Parathyroid adenoma (tissue), 2 donors: ENCODE measurements around the gene PNMA8C.

Experiments
- H2AFZ ChIP-seq: fragments of 300-600 bp; sonication (generic); one replicate; pipeline ENCODE4 v1.7.0; 2017; ENCODE audit warnings: antibody characterized with exemption, mild to moderate bottlenecking
- H3K27ac ChIP-seq: fragments of 300-600 bp; sonication (generic); one replicate; pipeline ENCODE4 v1.7.0; 2017
- H3K27me3 ChIP-seq: fragments of 300-600 bp; sonication (generic); one replicate; pipeline ENCODE4 v1.7.0; 2017; ENCODE audit warnings: low read length; ENCODE audit not compliant: control insufficient read depth, insufficient read depth
- H3K36me3 ChIP-seq: fragments of 300-600 bp; sonication (generic); one replicate; pipeline ENCODE4 v1.7.0; 2017; ENCODE audit warnings: low read length; ENCODE audit not compliant: control insufficient read depth, insufficient read depth
- H3K4me1 ChIP-seq: fragments of 300-600 bp; sonication (generic); one replicate; pipeline ENCODE4 v1.7.0; 2017; ENCODE audit warnings: control low read depth
- H3K4me2 ChIP-seq: fragments of 300-600 bp; sonication (generic); one replicate; pipeline ENCODE4 v1.7.0; 2017; ENCODE audit warnings: low read length
- H3K4me3 ChIP-seq: fragments of 300-600 bp; sonication (generic); one replicate; pipeline ENCODE4 v1.7.0; 2017; ENCODE audit warnings: low read depth, low read length
- H3K79me2 ChIP-seq: fragments of 300-600 bp; sonication (generic); one replicate; pipeline ENCODE4 v1.7.0; 2017; ENCODE audit warnings: control low read depth
- H3K9ac ChIP-seq: fragments of 300-600 bp; sonication (generic); one replicate; pipeline ENCODE4 v1.7.0; 2017; ENCODE audit warnings: mild to moderate bottlenecking
- H3K9me3 ChIP-seq: fragments of 300-600 bp; sonication (generic); one replicate; pipeline ENCODE4 v1.7.0; 2017; ENCODE audit warnings: low read length; ENCODE audit not compliant: control insufficient read depth
- TF ChIP-seq, protein P1 (sequence below): fragments of 300-600 bp; sonication (generic); IDR thresholded peaks from one replicate; pipeline ENCODE4 v1.7.0; 2017; ENCODE audit warnings: antibody characterized with exemption, mild to moderate bottlenecking
- donor health status: primary hyperparathyroidism.

PNMA8C gene

DNA sequence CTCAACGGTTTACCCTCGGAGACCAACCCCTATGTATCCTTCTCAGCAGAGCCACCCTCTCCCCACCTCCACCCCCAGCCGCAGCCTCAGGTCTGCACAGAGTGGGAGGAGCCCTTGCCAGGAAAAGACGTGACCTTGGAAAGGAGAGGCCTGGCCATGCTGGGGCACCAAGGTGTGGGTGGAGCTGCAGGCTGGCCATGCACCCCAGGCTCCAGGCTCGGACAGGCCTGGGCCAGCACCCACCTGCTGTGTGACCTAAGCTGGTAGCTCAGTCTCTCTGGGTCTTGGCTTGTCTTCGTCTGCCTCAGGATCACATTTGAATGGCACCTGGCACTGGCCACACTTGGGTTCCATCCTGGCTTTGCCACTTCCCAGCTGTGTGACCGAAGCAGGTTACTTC is 44.9 kb downstream of the PNMA8C start:
- Histone ChIP-seq H3K4me2 (no peak overlapping the region), H3K4me3 (no peak overlapping the region), H3K79me2 (peaks cover 13% of the 10 kb centered on the region), H3K9me3 (no peaks in the 10 kb centered on the region), H3K9ac (no peak overlapping the region), H2AFZ (no peak overlapping the region), H3K4me1 (no peaks in the 10 kb centered on the region), H3K27me3 (no peaks in the 10 kb centered on the region), H3K36me3 (no peaks in the 10 kb centered on the region), H3K27ac (no peak overlapping the region)
- TF ChIP-seq, protein P1, sequence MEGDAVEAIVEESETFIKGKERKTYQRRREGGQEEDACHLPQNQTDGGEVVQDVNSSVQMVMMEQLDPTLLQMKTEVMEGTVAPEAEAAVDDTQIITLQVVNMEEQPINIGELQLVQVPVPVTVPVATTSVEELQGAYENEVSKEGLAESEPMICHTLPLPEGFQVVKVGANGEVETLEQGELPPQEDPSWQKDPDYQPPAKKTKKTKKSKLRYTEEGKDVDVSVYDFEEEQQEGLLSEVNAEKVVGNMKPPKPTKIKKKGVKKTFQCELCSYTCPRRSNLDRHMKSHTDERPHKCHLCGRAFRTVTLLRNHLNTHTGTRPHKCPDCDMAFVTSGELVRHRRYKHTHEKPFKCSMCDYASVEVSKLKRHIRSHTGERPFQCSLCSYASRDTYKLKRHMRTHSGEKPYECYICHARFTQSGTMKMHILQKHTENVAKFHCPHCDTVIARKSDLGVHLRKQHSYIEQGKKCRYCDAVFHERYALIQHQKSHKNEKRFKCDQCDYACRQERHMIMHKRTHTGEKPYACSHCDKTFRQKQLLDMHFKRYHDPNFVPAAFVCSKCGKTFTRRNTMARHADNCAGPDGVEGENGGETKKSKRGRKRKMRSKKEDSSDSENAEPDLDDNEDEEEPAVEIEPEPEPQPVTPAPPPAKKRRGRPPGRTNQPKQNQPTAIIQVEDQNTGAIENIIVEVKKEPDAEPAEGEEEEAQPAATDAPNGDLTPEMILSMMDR, result no peak

DNA sequence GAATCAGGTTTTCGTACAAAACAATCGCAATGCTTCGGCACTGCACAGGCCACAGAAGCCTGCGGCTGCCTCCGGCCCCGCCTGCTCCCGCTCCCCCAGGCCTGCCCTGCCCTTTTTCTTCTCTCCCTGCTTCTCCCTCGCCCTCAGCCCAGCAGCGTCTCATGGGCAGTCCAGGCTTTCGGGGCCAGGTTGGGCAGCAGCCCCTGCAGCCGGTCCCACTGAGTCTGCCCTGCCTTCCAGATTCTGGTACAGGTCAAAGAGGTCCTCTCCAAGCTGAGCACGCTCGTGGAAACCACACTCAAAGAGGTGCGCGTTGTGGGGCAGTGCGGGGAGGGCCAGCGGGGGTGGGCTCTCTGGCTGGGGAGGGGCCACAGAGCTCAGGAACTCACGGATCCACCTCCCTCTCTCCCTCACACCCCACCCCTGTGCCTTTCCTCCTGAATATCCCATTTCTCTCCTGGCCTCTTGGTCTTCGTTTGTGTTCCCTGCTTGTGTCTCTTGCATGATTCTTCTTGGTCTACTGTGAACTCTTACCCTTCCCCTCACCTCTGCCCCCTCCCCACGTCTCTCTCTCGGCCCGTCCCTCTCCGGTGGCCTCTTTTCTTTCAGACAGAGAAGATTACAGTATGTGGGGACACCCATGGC is 45.4 kb downstream of the PNMA8C start:
- Histone ChIP-seq H3K27me3 (no peaks in the 10 kb centered on the region), H3K9me3 (no peaks in the 10 kb centered on the region), H3K4me1 (no peaks in the 10 kb centered on the region), H2AFZ (no peak overlapping the region), H3K4me3 (no peak overlapping the region), H3K27ac (no peak overlapping the region), H3K36me3 (no peaks in the 10 kb centered on the region), H3K9ac (no peak overlapping the region), H3K79me2 (peaks cover 13% of the 10 kb centered on the region), H3K4me2 (no peak overlapping the region)
- TF ChIP-seq, protein P1, result no peak

DNA sequence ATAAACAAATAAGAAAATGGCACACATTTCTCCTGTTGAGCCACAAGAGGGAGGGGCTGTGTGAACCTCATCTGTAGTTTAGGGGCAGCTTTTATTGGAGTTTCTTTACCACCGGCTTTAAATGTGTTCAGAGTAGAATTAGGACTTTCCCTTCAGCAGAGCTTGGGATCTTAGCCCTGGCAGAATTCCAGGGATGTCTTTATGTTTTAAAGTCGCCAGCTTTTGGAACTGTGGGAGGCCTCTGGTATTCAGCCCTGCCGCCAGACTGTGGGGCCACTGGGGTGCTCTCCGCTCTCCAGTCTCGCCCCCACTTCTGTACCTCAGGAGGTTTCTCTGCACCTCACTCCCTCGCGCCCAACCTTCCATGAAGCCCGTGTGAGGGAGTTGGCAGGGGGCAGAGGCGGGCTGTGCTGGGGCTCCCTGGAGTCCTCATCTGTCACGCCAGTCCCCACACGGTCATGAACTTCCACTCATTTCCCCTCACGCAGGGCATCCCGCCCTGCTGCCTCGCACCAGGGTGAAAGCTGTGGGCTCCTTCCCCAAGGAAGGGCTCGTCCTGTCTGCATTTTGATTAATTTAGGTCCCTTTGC is 46.9 kb downstream of the PNMA8C start:
- H3K27me3 ChIP-seq, result no peaks in the 10 kb centered on the region
- TF ChIP-seq, protein P1, result no peak
- H3K36me3 ChIP-seq, result no peaks in the 10 kb centered on the region
- H2AFZ ChIP-seq, result no peak overlapping the region
- H3K9ac ChIP-seq, result no peak overlapping the region
- H3K4me2 ChIP-seq, result no peak overlapping the region
- H3K27ac ChIP-seq, result no peak overlapping the region
- H3K4me3 ChIP-seq, result no peak overlapping the region
- H3K79me2 ChIP-seq, result peaks cover 13% of the 10 kb centered on the region
- no peaks in the 10 kb centered on the region for H3K9me3 ChIP-seq
- H3K4me1 ChIP-seq, result no peaks in the 10 kb centered on the region

DNA sequence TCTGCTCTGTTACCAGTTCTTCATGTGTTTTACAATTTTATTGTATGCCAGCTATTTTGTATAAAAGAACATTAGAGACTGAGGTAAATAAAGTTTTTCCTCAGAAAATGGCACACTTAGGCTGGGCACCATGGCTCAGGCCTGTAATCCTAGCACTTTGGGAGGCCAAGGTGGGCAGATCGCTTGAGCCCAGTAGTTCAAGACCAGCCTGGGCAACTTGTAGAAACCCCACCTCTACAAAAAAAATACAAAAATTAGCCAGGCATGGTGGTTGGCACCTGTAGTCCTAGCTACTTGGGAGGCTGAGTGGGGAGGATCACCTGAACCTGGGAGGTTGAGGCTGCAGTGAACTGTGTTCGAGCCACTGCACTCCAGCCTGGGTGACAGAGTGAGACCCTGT is 47.4 kb downstream of the PNMA8C start:
- Histone ChIP-seq H3K4me1 (no peaks in the 10 kb centered on the region), H3K27ac (no peak overlapping the region), H2AFZ (no peak overlapping the region), H3K9ac (no peak overlapping the region), H3K27me3 (no peaks in the 10 kb centered on the region), H3K4me2 (no peak overlapping the region), H3K4me3 (no peak overlapping the region), H3K9me3 (no peaks in the 10 kb centered on the region), H3K79me2 (peaks cover 13% of the 10 kb centered on the region), H3K36me3 (no peaks in the 10 kb centered on the region)
- TF ChIP-seq, protein P1, result no peak

DNA sequence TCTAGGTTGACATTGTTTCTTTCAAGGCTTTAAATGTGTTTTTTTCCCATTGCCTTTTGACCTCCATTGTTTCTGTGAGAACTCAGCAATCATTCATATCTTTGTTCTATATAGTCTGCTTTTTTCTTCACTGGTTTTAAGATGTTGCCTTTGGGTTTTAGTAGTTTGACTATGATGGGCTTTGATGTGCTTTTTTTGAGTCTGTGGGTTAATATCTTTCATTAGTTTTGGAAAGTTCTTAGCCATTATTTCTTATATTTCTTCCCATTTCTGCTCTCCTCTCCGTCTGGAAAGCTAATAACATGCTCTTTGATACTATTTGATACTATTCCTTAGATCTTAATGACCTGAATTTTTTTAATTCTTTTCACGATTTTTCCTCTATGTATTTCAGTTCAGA is 48.0 kb downstream of the PNMA8C start:
- Histone ChIP-seq H3K27me3 (no peaks in the 10 kb centered on the region), H3K9ac (no peak overlapping the region), H3K4me3 (no peak overlapping the region), H3K9me3 (no peaks in the 10 kb centered on the region), H3K36me3 (no peaks in the 10 kb centered on the region), H3K4me1 (no peaks in the 10 kb centered on the region), H3K27ac (no peak overlapping the region), H3K4me2 (no peak overlapping the region), H3K79me2 (peaks cover 17% of the 10 kb centered on the region), H2AFZ (no peak overlapping the region)
- TF ChIP-seq, protein P1, result no peak
